IMR-90 (cell line): ENCODE data around the gene SPTLC2. TPM values are rescaled to one million over a fixed set of nuclear protein-coding genes. Genes with fewer than 3 reads are reported as not detected.
A peak's percentile ranks its signal among the peaks of the same experiment; 100 is the strongest.

ENCODE experiments used
- ATAC-seq: fragments of 200-7000 bp; cut with Tn5 transposase; 2 replicates; pipeline ENCODE4 v1.9.1; 2020; ENCODE audit warnings: low read depth, mild to moderate bottlenecking, moderate library complexity
- BruUV-seq: library from RNA; stranded (reverse); fragments of 400-500 nt; replicated peaks from 2 replicates; lab custom pipeline; 2021; lab: Mats Ljungman, UMichigan
- CTCF ChIA-PET: fragments of 300-600 bp; formaldehyde crosslinking; extraction: SDS; loops from one replicate; lab custom pipeline; 2021; ENCODE audit warnings: antibody characterized with exemption; lab: Yijun Ruan, JAX
- POLR2A ChIA-PET: fragments of 300-600 bp; sonication (Branson Sonifier 250); formaldehyde crosslinking; loops from one replicate; lab custom pipeline; 2022; ENCODE audit warnings: antibody characterized with exemption; ENCODE audit not compliant: unreplicated experiment; lab: Charles Lee
- DNase-seq: peaks from one replicate; pipeline ENCODE4 v3.0.0; 2013
- H2AFZ ChIP-seq: replicated peaks from 2 replicates; pipeline ENCODE3; 2013; ENCODE audit warnings: low read length, mild to moderate bottlenecking; ENCODE audit not compliant: poor library complexity
- H2AK5ac ChIP-seq: 2 replicates; pipeline ENCODE4 v1.6.1; 2013; ENCODE audit warnings: low read depth, low read length, inconsistent platforms
- H2AK9ac ChIP-seq: replicated peaks from 2 replicates; pipeline ENCODE3; 2013; ENCODE audit warnings: mild to moderate bottlenecking, low read depth, low read length, moderate library complexity; ENCODE audit not compliant: poor library complexity
- H2BK120ac ChIP-seq: 2 replicates; pipeline ENCODE4 v1.6.1; 2013; ENCODE audit warnings: low read depth, low read length, inconsistent platforms
- H2BK15ac ChIP-seq: 3 replicates; pipeline ENCODE4 v1.6.1; 2013; ENCODE audit warnings: low read depth, low read length, inconsistent platforms
- H2BK20ac ChIP-seq: 2 replicates; pipeline ENCODE4 v1.6.1; 2013; ENCODE audit warnings: low read depth, mild to moderate bottlenecking, inconsistent platforms, low read length, moderate library complexity
- H2BK5ac ChIP-seq: 2 replicates; pipeline ENCODE4 v1.6.1; 2013; ENCODE audit warnings: mild to moderate bottlenecking, low read depth, low read length, inconsistent platforms; ENCODE audit not compliant: poor library complexity, severe bottlenecking
- H3K14ac ChIP-seq: replicated peaks from 2 replicates; pipeline ENCODE4 v1.6.1; 2013; ENCODE audit warnings: low read depth, low read length, inconsistent platforms
- H3K18ac ChIP-seq: 2 replicates; pipeline ENCODE4 v1.6.1; 2013; ENCODE audit warnings: low read depth, low read length, control low read depth
- H3K23ac ChIP-seq: 2 replicates; pipeline ENCODE4 v1.6.1; 2013; ENCODE audit warnings: low read depth, low read length, inconsistent platforms
- H3K27ac ChIP-seq: 2 replicates; pipeline ENCODE4 v1.5.1; 2013; ENCODE audit warnings: mild to moderate bottlenecking, control low read depth, low read length; ENCODE audit not compliant: insufficient read depth
- H3K27me3 ChIP-seq: 2 replicates; pipeline ENCODE4 v1.6.1; 2013; ENCODE audit warnings: low read length; ENCODE audit not compliant: control insufficient read depth, insufficient read depth
- H3K36me3 ChIP-seq: 2 replicates; pipeline ENCODE4 v1.6.1; 2013; ENCODE audit warnings: low read length, mixed read lengths; ENCODE audit not compliant: control insufficient read depth, insufficient read depth
- H3K4ac ChIP-seq: 2 replicates; pipeline ENCODE4 v1.6.1; 2013; ENCODE audit warnings: low read depth, low read length, inconsistent platforms
- H3K4me1 ChIP-seq: 2 replicates; pipeline ENCODE4 v1.6.1; 2013; ENCODE audit warnings: low read length, mixed read lengths; ENCODE audit not compliant: control insufficient read depth, insufficient read depth
- H3K4me2 ChIP-seq: 2 replicates; pipeline ENCODE4 v1.6.1; 2013; ENCODE audit warnings: low read depth, mild to moderate bottlenecking, control low read depth, low read length, moderate library complexity
- H3K4me3 ChIP-seq: 2 replicates; pipeline ENCODE4 v1.5.1; 2013; ENCODE audit warnings: low read depth, mild to moderate bottlenecking, control low read depth, low read length, moderate library complexity; ENCODE audit not compliant: insufficient read depth
- H3K56ac ChIP-seq: 2 replicates; pipeline ENCODE4 v1.6.1; 2013; ENCODE audit warnings: low read length, inconsistent platforms; ENCODE audit not compliant: insufficient read depth; ENCODE audit errors: extremely low read depth
- H3K79me1 ChIP-seq, 2 experiments: 2 replicates each; pipeline ENCODE4 v1.6.1; 2013; ENCODE audit warnings: low read length in 2 of 2, inconsistent platforms in 1 of 2, low read depth in 1 of 2
- H3K9ac ChIP-seq: 2 replicates; pipeline ENCODE4 v1.6.1; 2013; ENCODE audit warnings: low read depth, low read length, control low read depth
- H3K9me1 ChIP-seq: 2 replicates; pipeline ENCODE4 v1.6.1; 2013; ENCODE audit warnings: low read length, inconsistent platforms; ENCODE audit not compliant: insufficient read depth
- H3K9me3 ChIP-seq: 2 replicates; pipeline ENCODE4 v1.6.1; 2013; ENCODE audit warnings: low read length; ENCODE audit not compliant: control insufficient read depth, insufficient read depth
- H4K20me1 ChIP-seq: 2 replicates; pipeline ENCODE4 v1.6.1; 2013; ENCODE audit warnings: low read length, inconsistent platforms; ENCODE audit not compliant: insufficient read depth
- H4K5ac ChIP-seq: 2 replicates; pipeline ENCODE4 v1.6.1; 2013; ENCODE audit warnings: mild to moderate bottlenecking, low read depth, low read length, control low read depth
- H4K8ac ChIP-seq, 2 experiments: 2 replicates each; pipeline ENCODE4 v1.6.1; 2013; ENCODE audit warnings: low read depth in 2 of 2, low read length in 2 of 2, control low read depth in 1 of 2, inconsistent platforms in 1 of 2
- H4K91ac ChIP-seq: 2 replicates; pipeline ENCODE4 v1.6.1; 2013; ENCODE audit warnings: low read depth, low read length, inconsistent platforms; ENCODE audit not compliant: insufficient read depth
- CEBPB ChIP-seq: IDR thresholded peaks from 2 replicates; pipeline ENCODE4 v1.6.1; 2012; ENCODE audit warnings: low read depth, low read length, improper control_type of control experiment
- MAFK ChIP-seq: IDR thresholded peaks from 2 replicates; pipeline ENCODE4 v1.6.1; 2012; ENCODE audit warnings: low read depth, low read length, improper control_type of control experiment
- MXI1 ChIP-seq: IDR thresholded peaks from 2 replicates; pipeline ENCODE4 v1.6.1; 2012; ENCODE audit warnings: low read depth, mild to moderate bottlenecking, low read length, moderate library complexity, borderline replicate concordance
- RAD21 ChIP-seq: IDR thresholded peaks from 2 replicates; pipeline ENCODE4 v1.6.1; 2012; ENCODE audit warnings: low read length, improper control_type of control experiment
- WGBS, 2 experiments: methylation state at CpG; one replicate each; pipeline versions ENCODE4 v1.1.5 to v1.1.7; 2013; ENCODE audit warnings: missing lambda C conversion rate in 2 of 2; ENCODE audit not compliant: insufficient read length in 1 of 2; ENCODE audit errors: extremely low coverage in 2 of 2; 5-methylcytosine and 5-hydroxymethylcytosine counted together
- dilution Hi-C: fragments of 300-500 bp; cut with HindIII; formaldehyde crosslinking; loops from one replicate; pipeline ENCODE4 v1.14.3; 2018; ENCODE audit warnings: low sequenced_read_pairs; ENCODE audit not compliant: unreplicated experiment
- in situ Hi-C: fragments of 300-500 bp; cut with MboI; formaldehyde crosslinking; loops from 3 replicates; pipeline ENCODE4 v1.14.3; 2019; ENCODE audit warnings: low sequenced_read_pairs, inconsistent platforms, mixed read lengths
- intact Hi-C: fragments of 100-400 bp; cut with micrococcal nuclease; formaldehyde crosslinking; loops from 2 replicates; pipeline ENCODE4 v1.10.0; 2022
- polyA plus RNA-seq, 3 experiments: library from polyadenylated mRNA; depleted of rRNA; stranded (reverse); fragments of >200 nt; gene quantifications; 2 replicates each; pipeline ENCODE4 v1.2.3, GENCODE V29; 2012; ENCODE audit warnings: low replicate concordance in 1 of 3
- total RNA-seq: library from RNA; depleted of rRNA; stranded (reverse); fragments of >200 nt; gene quantifications from 2 replicates; pipeline ENCODE4 v1.2.3, GENCODE V29; 2012
- TF ChIP-seq, protein P1 (sequence below): conservative IDR thresholded peaks from 2 replicates; pipeline ENCODE4 v1.5.1; 2012; ENCODE audit warnings: mild to moderate bottlenecking, low read depth, low read length, improper control_type of control experiment
- TF ChIP-seq, protein P2 (sequence below): fragments of 150-350 bp; IDR thresholded peaks from 2 replicates; pipeline ENCODE4 v1.6.1; 2016; ENCODE audit warnings: low read depth, mild to moderate bottlenecking, low read length, moderate library complexity, borderline replicate concordance

SPTLC2 gene
- total and polyA plus RNA-seq, 2 of the 4 experiments (the other 2 are of a cell fraction), result 22.6 to 68.3 TPM

DNA sequence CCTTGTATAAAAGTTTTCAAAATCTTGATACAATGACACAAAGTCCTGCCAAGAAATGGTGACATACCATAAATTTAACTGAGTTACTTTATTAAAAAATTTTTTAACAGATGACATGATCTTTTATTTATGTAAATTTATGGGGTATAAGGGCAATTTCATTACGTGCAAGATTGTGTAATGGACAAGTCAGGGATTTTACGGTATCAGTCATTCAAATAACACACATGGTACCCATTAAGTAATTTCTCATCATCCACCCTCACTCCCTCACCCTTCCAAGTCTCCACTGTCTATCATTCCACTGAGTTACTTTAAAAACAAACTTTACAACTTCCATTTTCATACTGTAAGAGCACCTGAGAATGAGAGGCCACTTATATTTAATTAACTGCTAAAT, 37.4 kb downstream of the SPTLC2 start:
- Histone ChIP-seq H3K18ac (no peak overlapping the region), H3K4me1 (peaks cover 29% of the 10 kb centered on the region), H3K27me3 (no peaks in the 10 kb centered on the region), H2AFZ (no peak overlapping the region), H3K56ac (no peak overlapping the region), H4K8ac (0 out of 4 replicates have a peak overlapping the region, but pooled peaks of 1 of the 2 experiments have one; percentile 24), H3K23ac (no peak overlapping the region), H2BK120ac (no peak overlapping the region), H2AK9ac (no peak overlapping the region), H4K20me1 (peaks cover 29% of the 10 kb centered on the region), H3K27ac (peak overlapping the region; percentile 10; the same call in 1 of the 2 replicates), H2AK5ac (no peak overlapping the region), H2BK15ac (no peak overlapping the region), H4K91ac (no peak overlapping the region), H3K79me1 (peaks cover 32 to 63% of the 10 kb centered on the region in 2 experiments; a peak in 3 of 4 replicates), H3K9me3 (no peaks in the 10 kb centered on the region), H3K14ac (no peak overlapping the region), H4K5ac (no peak overlapping the region), H3K9me1 (peaks cover 14% of the 10 kb centered on the region), H3K4me3 (no peak overlapping the region), H2BK20ac (no peak overlapping the region), H3K4me2 (no peak overlapping the region), H3K4ac (no peak overlapping the region), H2BK5ac (peak overlapping the region; percentile 12), H3K36me3 (peaks cover 6% of the 10 kb centered on the region; the same call in 1 of the 2 replicates), H3K9ac (no peak overlapping the region)
- intact Hi-C loops, result no loop called here
- dilution Hi-C loops, result no loop called here
- DNase-seq (peak; percentile 54), ATAC-seq (no peak)
- no TSS peak for BruUV-seq
- no CpG with 5 or more reads among the region's 2 CpGs for WGBS, 2 experiments
- POLR2A ChIA-PET, result no interaction called here
- TF ChIP-seq, protein P1, sequence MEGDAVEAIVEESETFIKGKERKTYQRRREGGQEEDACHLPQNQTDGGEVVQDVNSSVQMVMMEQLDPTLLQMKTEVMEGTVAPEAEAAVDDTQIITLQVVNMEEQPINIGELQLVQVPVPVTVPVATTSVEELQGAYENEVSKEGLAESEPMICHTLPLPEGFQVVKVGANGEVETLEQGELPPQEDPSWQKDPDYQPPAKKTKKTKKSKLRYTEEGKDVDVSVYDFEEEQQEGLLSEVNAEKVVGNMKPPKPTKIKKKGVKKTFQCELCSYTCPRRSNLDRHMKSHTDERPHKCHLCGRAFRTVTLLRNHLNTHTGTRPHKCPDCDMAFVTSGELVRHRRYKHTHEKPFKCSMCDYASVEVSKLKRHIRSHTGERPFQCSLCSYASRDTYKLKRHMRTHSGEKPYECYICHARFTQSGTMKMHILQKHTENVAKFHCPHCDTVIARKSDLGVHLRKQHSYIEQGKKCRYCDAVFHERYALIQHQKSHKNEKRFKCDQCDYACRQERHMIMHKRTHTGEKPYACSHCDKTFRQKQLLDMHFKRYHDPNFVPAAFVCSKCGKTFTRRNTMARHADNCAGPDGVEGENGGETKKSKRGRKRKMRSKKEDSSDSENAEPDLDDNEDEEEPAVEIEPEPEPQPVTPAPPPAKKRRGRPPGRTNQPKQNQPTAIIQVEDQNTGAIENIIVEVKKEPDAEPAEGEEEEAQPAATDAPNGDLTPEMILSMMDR, result no peak
- TF ChIP-seq RAD21 (no peak), MXI1 (no peak), CEBPB (peak; percentile 67; the same call in 1 of the 2 replicates), MAFK (no peak)
- TF ChIP-seq, protein P2, sequence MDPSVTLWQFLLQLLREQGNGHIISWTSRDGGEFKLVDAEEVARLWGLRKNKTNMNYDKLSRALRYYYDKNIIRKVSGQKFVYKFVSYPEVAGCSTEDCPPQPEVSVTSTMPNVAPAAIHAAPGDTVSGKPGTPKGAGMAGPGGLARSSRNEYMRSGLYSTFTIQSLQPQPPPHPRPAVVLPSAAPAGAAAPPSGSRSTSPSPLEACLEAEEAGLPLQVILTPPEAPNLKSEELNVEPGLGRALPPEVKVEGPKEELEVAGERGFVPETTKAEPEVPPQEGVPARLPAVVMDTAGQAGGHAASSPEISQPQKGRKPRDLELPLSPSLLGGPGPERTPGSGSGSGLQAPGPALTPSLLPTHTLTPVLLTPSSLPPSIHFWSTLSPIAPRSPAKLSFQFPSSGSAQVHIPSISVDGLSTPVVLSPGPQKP, result no peak
- CTCF ChIA-PET, result interaction anchor here (0.6 to 1.2 kb wide), 2 partner anchors 13 to 139 kb away, joined by 3 read pairs; no protein-coding TSS in a partner anchor
- in situ Hi-C loops, result no loop called here
